ENCODE results near the gene YIPF5. TPM values are rescaled to one million over a fixed set of nuclear protein-coding genes. Genes with fewer than 3 reads are reported as not detected.

YIPF5 gene
- total and polyA plus RNA-seq, 2 donors (not counting 3 experiments of a cell fraction or from before 2014, with no cell fraction given), result 73.7 to 78.7 TPM

GRCh38 chr5:144151026-144151425 lies 19.4 kb downstream of the YIPF5 start:
- intact Hi-C loops (cut with micrococcal nuclease) (no loop called here), dilution Hi-C loops (cut with MboI; ENCODE audit: extremely low pct_ligation_motif_present, low sequenced_read_pairs) (no loop called here)
- TF ChIP-seq JUN (IDR thresholded peaks at IDR 0.05; ENCODE audit: borderline replicate concordance, insufficient read depth, insufficient read length, low read depth) (no peak), POLR2A (IDR thresholded peaks at IDR 0.05; ENCODE audit: low read depth, low read length) (no peak), EZH2 (IDR thresholded peaks at IDR 0.05; ENCODE audit: borderline replicate concordance, low read depth, low read length, severe bottlenecking) (no peak), MAX (IDR thresholded peaks at IDR 0.05; ENCODE audit: insufficient read depth, insufficient read length) (no peak)
- Histone ChIP-seq H3K27ac (ENCODE audit: insufficient read depth, low read depth, low read length) (no peak overlapping the region), H3K4me2 (ENCODE audit: insufficient read depth, low read length) (no peak overlapping the region), H3K4me1 (ENCODE audit: control insufficient read depth, extremely low read depth, insufficient read depth, low read length) (peaks cover 10% of the 10 kb centered on the region), H3K4me3 (replicated peaks in 1 of 3; ENCODE audit: insufficient read depth in 1 of 3, low read depth in 1 of 3, low read length in 3 of 3) (no peak overlapping the region), H3K9me3 (replicated peaks; ENCODE audit: control insufficient read depth, insufficient read depth, low read length) (no peaks in the 10 kb centered on the region), H2AFZ (ENCODE audit: low read depth, low read length) (no peak overlapping the region), H3K27me3 (ENCODE audit: control insufficient read depth in 2 of 2, insufficient read depth in 2 of 2, low read length in 2 of 2) (no peaks in the 10 kb centered on the region), H3K9ac (replicated peaks; ENCODE audit: extremely low read depth, insufficient read depth, low read length) (no peak overlapping the region), H4K20me1 (replicated peaks; ENCODE audit: control insufficient read depth, extremely low read depth, insufficient read depth, low read length) (no peaks in the 10 kb centered on the region), H3K9me1 (replicated peaks; ENCODE audit: control insufficient read depth, extremely low read depth, insufficient read depth, low read length) (no peaks in the 10 kb centered on the region), H3K79me2 (ENCODE audit: control insufficient read depth, insufficient read depth, low read length) (no peaks in the 10 kb centered on the region), H3K36me3 (ENCODE audit: control insufficient read depth in 2 of 2, extremely low read depth in 1 of 2, insufficient read depth in 2 of 2, low read length in 2 of 2) (peaks cover 0 to 3% of the 10 kb centered on the region in 2 experiments)
- DNase-seq (ENCODE audit: low read depth, low spot score), result no peak
- POLR2A ChIA-PET, result no interaction called here
- BruUV-seq (replicated peaks), result no TSS peak
- CTCF ChIA-PET, result interaction anchor here (2.0 kb wide), 1 partner anchor 9 kb away, joined by 11 read pairs; no protein-coding TSS in a partner anchor
- FAIRE-seq, result no peak

- Histone ChIP-seq H4K20me1 (replicated peaks; ENCODE audit: control insufficient read depth, extremely low read depth, insufficient read depth, low read length) (no peaks in the 10 kb centered on the region), H3K27me3 (ENCODE audit: control insufficient read depth in 2 of 2, insufficient read depth in 2 of 2, low read length in 2 of 2) (no peaks in the 10 kb centered on the region), H3K9me1 (replicated peaks; ENCODE audit: control insufficient read depth, extremely low read depth, insufficient read depth, low read length) (no peaks in the 10 kb centered on the region), H3K9me3 (replicated peaks; ENCODE audit: control insufficient read depth, insufficient read depth, low read length) (no peaks in the 10 kb centered on the region), H3K4me3 (replicated peaks in 1 of 3; ENCODE audit: insufficient read depth in 1 of 3, low read depth in 1 of 3, low read length in 3 of 3) (peak overlapping the region in 1 of 3 experiments; percentile 22), H3K36me3 (ENCODE audit: control insufficient read depth in 2 of 2, extremely low read depth in 1 of 2, insufficient read depth in 2 of 2, low read length in 2 of 2) (no peaks in the 10 kb centered on the region), H2AFZ (ENCODE audit: low read depth, low read length) (peak overlapping the region; percentile 13), H3K79me2 (ENCODE audit: control insufficient read depth, insufficient read depth, low read length) (no peaks in the 10 kb centered on the region), H3K9ac (replicated peaks; ENCODE audit: extremely low read depth, insufficient read depth, low read length) (peak overlapping the region; percentile 81), H3K4me1 (ENCODE audit: control insufficient read depth, extremely low read depth, insufficient read depth, low read length) (peaks cover 29% of the 10 kb centered on the region), H3K27ac (ENCODE audit: insufficient read depth, low read depth, low read length) (peak overlapping the region; percentile 94), H3K4me2 (ENCODE audit: insufficient read depth, low read length) (peak overlapping the region; percentile 33)
- BruUV-seq (replicated peaks), result no TSS peak
- intact Hi-C loops (cut with micrococcal nuclease), result loop anchor here (1.0 to 10.0 kb wide), 7 partner anchors 25 to 1220 kb away; partner anchors contain the start of genes KCTD16 and YIPF5
- TF ChIP-seq POLR2A (IDR thresholded peaks at IDR 0.05; ENCODE audit: low read depth, low read length), result peak; percentile 58
- peak; percentile 37 for TF ChIP-seq GATA2 (IDR thresholded peaks at IDR 0.05; ENCODE audit: insufficient read depth, insufficient read length, low read depth, low read length)
- TF ChIP-seq JUN (IDR thresholded peaks at IDR 0.05; ENCODE audit: borderline replicate concordance, insufficient read depth, insufficient read length, low read depth), result peak; percentile 69
- no peak for TF ChIP-seq MYC (IDR thresholded peaks at IDR 0.05; ENCODE audit: low read depth, low read length)
- no peak for TF ChIP-seq MAX (IDR thresholded peaks at IDR 0.05; ENCODE audit: insufficient read depth, insufficient read length)
- TF ChIP-seq FOS (IDR thresholded peaks at IDR 0.05; ENCODE audit: borderline replicate concordance, insufficient read depth, low read length), result no peak
- no peak for TF ChIP-seq CTCF (IDR thresholded peaks at IDR 0.05; ENCODE audit: extremely low read depth in 1 of 2, insufficient read depth in 1 of 2, low read depth in 1 of 2, low read length in 2 of 2)
- DNase-seq (ENCODE audit: low read depth, low spot score) (peak; percentile 97), FAIRE-seq (peak; percentile 89)
- CTCF ChIA-PET, result interaction anchor here (1.0 kb wide), 1 partner anchor 19 kb away, joined by 4 read pairs; no protein-coding TSS in a partner anchor
- POLR2A ChIA-PET, result no interaction called here
- dilution Hi-C loops (cut with MboI; ENCODE audit: extremely low pct_ligation_motif_present, low sequenced_read_pairs), result no loop called here
These were observed 25.3 kb downstream of the YIPF5 start for GRCh38 chr5:144144956-144145751.
